ENCODE results near the gene ADCK2.
A peak's percentile ranks its signal among the peaks of the same experiment; 100 is the strongest.

ADCK2 gene

DNA sequence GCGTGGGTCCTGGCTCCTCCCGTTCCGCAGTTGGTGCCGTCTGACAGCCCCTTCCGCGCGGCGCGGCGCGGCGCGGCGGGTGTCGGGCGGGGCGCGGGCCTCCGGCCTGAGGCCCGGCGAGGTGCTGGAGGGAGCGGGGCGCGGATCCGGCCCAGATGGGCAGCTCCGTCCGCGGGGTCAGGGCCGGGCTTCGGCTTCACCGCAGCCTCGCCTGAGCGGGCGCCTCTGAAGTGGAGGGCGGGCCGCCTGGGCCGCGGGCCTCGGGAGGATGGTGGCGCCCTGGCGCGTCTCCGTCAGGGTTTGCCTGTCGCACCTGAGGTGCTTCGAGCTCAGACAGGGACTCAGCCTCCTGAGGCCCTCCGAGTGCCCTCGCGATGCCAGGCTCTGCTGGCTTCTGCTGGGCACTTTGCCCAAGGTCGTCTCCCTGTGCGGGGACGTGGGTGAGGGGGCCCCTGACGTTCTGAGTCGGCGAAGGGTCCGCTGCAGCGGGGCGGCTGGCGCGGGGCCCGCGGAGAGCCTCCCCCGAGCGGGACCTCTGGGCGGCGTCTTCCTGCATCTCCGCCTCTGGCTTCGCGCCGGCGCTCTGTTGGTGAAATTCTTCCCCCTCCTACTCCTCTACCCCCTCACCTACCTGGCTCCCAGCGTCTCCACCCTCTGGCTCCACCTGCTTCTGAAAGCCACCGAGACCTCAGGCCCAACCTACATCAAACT, 473 bp downstream of the ADCK2 start:
- Histone ChIP-seq H3K36me3 (ENCODE audit: low read depth) (peaks cover 17% of the 10 kb centered on the region), H3K4me3 (ENCODE audit: severe bottlenecking) (peak overlapping the region; percentile 83), H3K27ac (ENCODE audit: poor library complexity, severe bottlenecking) (peak overlapping the region; percentile 49), H3K9me3 (ENCODE audit: severe bottlenecking) (no peaks in the 10 kb centered on the region), H3K27me3 (ENCODE audit: insufficient read depth, poor library complexity, severe bottlenecking) (no peaks in the 10 kb centered on the region), H3K4me1 (ENCODE audit: insufficient read depth, poor library complexity, severe bottlenecking) (peaks cover 9% of the 10 kb centered on the region)
- TF ChIP-seq, protein P1, sequence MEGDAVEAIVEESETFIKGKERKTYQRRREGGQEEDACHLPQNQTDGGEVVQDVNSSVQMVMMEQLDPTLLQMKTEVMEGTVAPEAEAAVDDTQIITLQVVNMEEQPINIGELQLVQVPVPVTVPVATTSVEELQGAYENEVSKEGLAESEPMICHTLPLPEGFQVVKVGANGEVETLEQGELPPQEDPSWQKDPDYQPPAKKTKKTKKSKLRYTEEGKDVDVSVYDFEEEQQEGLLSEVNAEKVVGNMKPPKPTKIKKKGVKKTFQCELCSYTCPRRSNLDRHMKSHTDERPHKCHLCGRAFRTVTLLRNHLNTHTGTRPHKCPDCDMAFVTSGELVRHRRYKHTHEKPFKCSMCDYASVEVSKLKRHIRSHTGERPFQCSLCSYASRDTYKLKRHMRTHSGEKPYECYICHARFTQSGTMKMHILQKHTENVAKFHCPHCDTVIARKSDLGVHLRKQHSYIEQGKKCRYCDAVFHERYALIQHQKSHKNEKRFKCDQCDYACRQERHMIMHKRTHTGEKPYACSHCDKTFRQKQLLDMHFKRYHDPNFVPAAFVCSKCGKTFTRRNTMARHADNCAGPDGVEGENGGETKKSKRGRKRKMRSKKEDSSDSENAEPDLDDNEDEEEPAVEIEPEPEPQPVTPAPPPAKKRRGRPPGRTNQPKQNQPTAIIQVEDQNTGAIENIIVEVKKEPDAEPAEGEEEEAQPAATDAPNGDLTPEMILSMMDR (IDR thresholded peaks at IDR 0.05; ENCODE audit: poor library complexity, severe bottlenecking): no peak
- ATAC-seq (ENCODE audit: low read depth) (peak; percentile 78), DNase-seq (ENCODE audit: low spot score) (no peak)

DNA sequence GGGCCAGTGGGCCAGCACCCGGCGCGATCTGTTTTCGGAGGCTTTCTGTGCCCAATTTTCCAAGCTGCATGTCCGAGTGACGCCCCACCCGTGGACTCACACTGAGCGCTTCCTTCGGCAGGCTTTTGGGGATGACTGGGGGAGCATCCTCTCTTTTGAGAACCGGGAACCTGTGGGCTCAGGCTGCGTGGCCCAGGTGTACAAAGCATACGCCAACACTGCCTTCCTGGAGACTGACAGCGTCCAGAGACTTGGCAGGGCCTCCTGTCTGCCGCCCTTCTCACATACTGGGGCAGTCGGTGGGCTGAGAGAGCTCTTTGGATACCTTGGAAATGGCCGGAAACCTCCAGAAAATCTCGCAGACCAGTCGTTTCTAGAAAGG, 1.0 kb downstream of the ADCK2 start:
- DNase-seq (ENCODE audit: low spot score): no peak
- peaks cover 9% of the 10 kb centered on the region for H3K4me1 ChIP-seq (ENCODE audit: insufficient read depth, poor library complexity, severe bottlenecking)
- peak overlapping the region; percentile 83 for H3K4me3 ChIP-seq (ENCODE audit: severe bottlenecking)

DNA sequence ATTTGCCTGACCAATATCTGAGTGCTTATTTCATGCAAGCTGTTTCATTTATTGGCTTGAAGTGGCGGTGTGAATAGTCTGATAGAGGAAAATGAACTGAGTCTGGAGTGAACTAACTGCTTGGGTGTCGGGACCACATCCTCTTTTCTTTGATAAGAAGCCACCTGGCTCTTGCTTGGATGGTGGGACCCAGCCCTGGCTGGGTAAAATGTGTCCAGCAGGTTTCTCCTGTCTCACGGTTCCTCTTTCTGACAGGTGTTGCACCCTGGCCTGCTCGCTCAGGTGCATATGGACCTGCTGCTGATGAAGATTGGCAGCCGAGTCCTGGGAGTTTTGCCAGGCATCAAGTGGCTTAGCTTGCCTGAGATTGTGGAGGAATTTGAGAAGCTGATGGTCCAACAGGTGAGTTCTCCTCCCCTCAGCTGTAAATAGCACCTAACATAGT, 1.6 kb downstream of the ADCK2 start:
- ATAC-seq (ENCODE audit: low read depth) (no peak), DNase-seq (ENCODE audit: low spot score) (no peak)

More for the DNA sequence above, 1.0 kb downstream of the ADCK2 start:
- no peaks in the 10 kb centered on the region for H3K27me3 ChIP-seq (ENCODE audit: insufficient read depth, poor library complexity, severe bottlenecking)
- H3K27ac ChIP-seq (ENCODE audit: poor library complexity, severe bottlenecking): peak overlapping the region; percentile 49
- TF ChIP-seq, protein P1 (IDR thresholded peaks at IDR 0.05; ENCODE audit: poor library complexity, severe bottlenecking): no peak
- H3K9me3 ChIP-seq (ENCODE audit: severe bottlenecking): no peaks in the 10 kb centered on the region
- ATAC-seq (ENCODE audit: low read depth): peak; percentile 41
- peaks cover 17% of the 10 kb centered on the region for H3K36me3 ChIP-seq (ENCODE audit: low read depth)

DNA sequence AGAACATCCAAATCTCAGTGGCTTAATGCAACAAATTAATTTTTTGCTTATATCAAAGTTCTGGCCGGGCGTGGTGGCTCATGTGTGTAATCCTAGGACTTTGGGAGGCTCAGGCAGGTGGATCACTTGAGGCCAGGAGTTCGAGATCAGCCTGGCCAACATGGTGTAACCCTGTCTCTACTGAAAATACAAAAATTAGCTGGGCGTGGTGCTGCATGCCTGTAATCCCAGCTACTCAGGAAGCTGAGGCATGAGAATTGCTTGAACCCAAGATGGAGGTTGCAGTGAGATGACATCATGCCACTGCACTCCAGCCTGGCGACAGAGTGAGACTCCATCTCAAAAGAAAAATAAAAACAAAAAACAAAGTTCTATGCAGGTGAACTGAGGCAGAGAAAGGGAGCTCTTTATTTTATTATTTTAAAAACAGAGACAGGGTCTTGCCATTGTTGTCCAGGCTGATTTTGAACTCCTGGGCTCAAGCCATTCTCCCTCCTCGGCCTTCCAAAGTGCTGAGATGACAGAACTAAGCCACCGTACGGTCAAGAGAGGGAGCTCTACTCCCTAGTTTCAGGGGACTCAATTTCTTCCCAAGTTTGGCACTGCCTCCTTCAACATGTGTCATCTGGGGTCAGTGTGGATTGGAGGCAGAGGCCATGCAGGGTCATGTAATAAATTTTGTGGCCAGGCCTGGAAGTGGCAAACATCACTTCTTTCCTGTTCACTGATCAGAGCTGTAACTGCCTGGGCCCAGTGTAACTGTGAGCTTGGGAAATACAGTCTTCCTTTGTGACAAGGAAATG, 2.4 kb downstream of the ADCK2 start:
- Histone ChIP-seq H3K27me3 (ENCODE audit: insufficient read depth, poor library complexity, severe bottlenecking) (no peaks in the 10 kb centered on the region), H3K36me3 (ENCODE audit: low read depth) (peaks cover 26% of the 10 kb centered on the region), H3K4me3 (ENCODE audit: severe bottlenecking) (no peak overlapping the region), H3K9me3 (ENCODE audit: severe bottlenecking) (no peaks in the 10 kb centered on the region), H3K27ac (ENCODE audit: poor library complexity, severe bottlenecking) (no peak overlapping the region), H3K4me1 (ENCODE audit: insufficient read depth, poor library complexity, severe bottlenecking) (peaks cover 9% of the 10 kb centered on the region)
- TF ChIP-seq, protein P1 (IDR thresholded peaks at IDR 0.05; ENCODE audit: poor library complexity, severe bottlenecking): peak; percentile 37
- no peak for ATAC-seq (ENCODE audit: low read depth)
- no peak for DNase-seq (ENCODE audit: low spot score)

More for the DNA sequence above, 1.6 kb downstream of the ADCK2 start:
- Histone ChIP-seq H3K4me1 (ENCODE audit: insufficient read depth, poor library complexity, severe bottlenecking) (peaks cover 9% of the 10 kb centered on the region), H3K27me3 (ENCODE audit: insufficient read depth, poor library complexity, severe bottlenecking) (no peaks in the 10 kb centered on the region), H3K9me3 (ENCODE audit: severe bottlenecking) (no peaks in the 10 kb centered on the region), H3K27ac (ENCODE audit: poor library complexity, severe bottlenecking) (no peak overlapping the region), H3K4me3 (ENCODE audit: severe bottlenecking) (peak overlapping the region; percentile 83), H3K36me3 (ENCODE audit: low read depth) (peaks cover 21% of the 10 kb centered on the region)
- TF ChIP-seq, protein P1 (IDR thresholded peaks at IDR 0.05; ENCODE audit: poor library complexity, severe bottlenecking): no peak
